GM23338 (cell line): ENCODE results near the gene TMIGD3. TPM values are rescaled to one million over a fixed set of nuclear protein-coding genes. Genes with fewer than 3 reads are reported as not detected.

Experiments used
- ATAC-seq: fragments of 200-7000 bp; cut with Tn5 transposase; 3 replicates; pipeline ENCODE4 v1.9.1; 2020
- DNase-seq: peaks from one replicate; pipeline ENCODE4 v3.0.0-alpha.2; 2015; ENCODE audit warnings: low spot score
- H2AFZ ChIP-seq: fragments of 200-600 bp; sonication (generic); 2 replicates; pipeline ENCODE4 v1.8.0; 2016; ENCODE audit warnings: antibody characterized with exemption, mild to moderate bottlenecking, moderate library complexity
- H3F3A ChIP-seq: fragments of 200-600 bp; sonication (generic); replicated peaks from 2 replicates; pipeline ENCODE4 v1.8.0; 2017; ENCODE audit warnings: antibody characterized with exemption, mixed run types, low read depth
- H3K27ac ChIP-seq: fragments of 200-600 bp; sonication (generic); 2 replicates; pipeline ENCODE4 v1.6.1; 2016; ENCODE audit warnings: low read depth
- H3K27me3 ChIP-seq: fragments of 200-600 bp; sonication (generic); 2 replicates; pipeline ENCODE4 v1.8.0; 2016; ENCODE audit warnings: mild to moderate bottlenecking, mixed run types, moderate library complexity; ENCODE audit not compliant: insufficient read depth
- H3K36me3 ChIP-seq: fragments of 200-600 bp; sonication (generic); 2 replicates; pipeline ENCODE4 v1.8.0; 2016; ENCODE audit warnings: mild to moderate bottlenecking; ENCODE audit not compliant: insufficient read depth
- H3K4me1 ChIP-seq: fragments of 200-600 bp; sonication (generic); 2 replicates; pipeline ENCODE4 v1.8.0; 2016; ENCODE audit warnings: mild to moderate bottlenecking, moderate library complexity; ENCODE audit not compliant: insufficient read depth
- H3K4me2 ChIP-seq: fragments of 200-600 bp; sonication (generic); 2 replicates; pipeline ENCODE4 v1.7.1; 2017; ENCODE audit warnings: mixed run types
- H3K4me3 ChIP-seq: fragments of 200-600 bp; sonication (generic); 2 replicates; pipeline ENCODE4 v1.6.1; 2016; ENCODE audit warnings: mixed run types
- H3K79me2 ChIP-seq: fragments of 200-600 bp; sonication (generic); replicated peaks from 2 replicates; pipeline ENCODE4 v1.8.0; 2017; ENCODE audit warnings: mild to moderate bottlenecking; ENCODE audit not compliant: insufficient read depth
- H3K9me2 ChIP-seq: fragments of 200-600 bp; sonication (generic); 2 replicates; pipeline ENCODE4 v1.8.0; 2017; ENCODE audit not compliant: insufficient read depth
- H4K20me1 ChIP-seq: fragments of 200-600 bp; sonication (generic); replicated peaks from 2 replicates; pipeline ENCODE4 v1.8.0; 2017; ENCODE audit warnings: mild to moderate bottlenecking; ENCODE audit not compliant: insufficient read depth
- H3K27ac Mint-ChIP-seq: 2 replicates; pipeline ENCODE4 v1.8.0; 2020; ENCODE audit warnings: inconsistent platforms, mild to moderate bottlenecking, moderate library complexity, mixed read lengths
- H3K27me3 Mint-ChIP-seq: 3 replicates; pipeline ENCODE4 v1.8.0; 2022; ENCODE audit warnings: low read depth, mild to moderate bottlenecking, moderate library complexity, mixed read lengths, inconsistent platforms; ENCODE audit not compliant: insufficient read depth, poor library complexity
- H3K36me3 Mint-ChIP-seq: 3 replicates; pipeline ENCODE4 v1.8.0; 2021; ENCODE audit warnings: low read depth, mild to moderate bottlenecking, inconsistent platforms, moderate library complexity, mixed read lengths
- H3K4me1 Mint-ChIP-seq: 3 replicates; pipeline ENCODE4 v1.8.0; 2020; ENCODE audit warnings: mild to moderate bottlenecking, inconsistent platforms, mixed read lengths
- H3K4me3 Mint-ChIP-seq: 3 replicates; pipeline ENCODE4 v1.8.0; 2021; ENCODE audit warnings: moderate library complexity, mild to moderate bottlenecking, inconsistent platforms, mixed read lengths
- H3K9me3 Mint-ChIP-seq: 3 replicates; pipeline ENCODE4 v1.8.0; 2020; ENCODE audit warnings: moderate library complexity, mild to moderate bottlenecking, inconsistent platforms, mixed read lengths
- EZH2 ChIP-seq: fragments of 200-600 bp; sonication (generic); IDR thresholded peaks from one replicate; pipeline ENCODE4 v1.8.0; 2017; ENCODE audit warnings: antibody characterized with exemption, mild to moderate bottlenecking, low read depth; ENCODE audit not compliant: unreplicated experiment
- JUNB ChIP-seq: IDR thresholded peaks from one replicate; pipeline ENCODE4 v1.6.1; 2016; ENCODE audit warnings: antibody characterized with exemption; ENCODE audit not compliant: unreplicated experiment
- NANOG ChIP-seq: IDR thresholded peaks from 2 replicates; pipeline ENCODE4 v1.6.1; 2016; ENCODE audit warnings: antibody characterized with exemption, borderline replicate concordance
- POLR2AphosphoS5 ChIP-seq: IDR thresholded peaks from 2 replicates; pipeline ENCODE4 v1.6.1; 2016; ENCODE audit warnings: antibody characterized with exemption, low read depth
- ZNF331 ChIP-seq: fragments of 250-450 bp; sonication (Bioruptor Pico); IDR thresholded peaks from 2 replicates; pipeline ENCODE4 v1.5.0; 2020; ENCODE audit warnings: low read depth, mild to moderate bottlenecking, moderate library complexity
- polyA plus RNA-seq: library from polyadenylated mRNA; unstranded; fragments of >200 nt; fragmentation: Nextera tagmentation; extraction: Ambion mirVana; gene quantifications from 2 replicates; pipeline ENCODE4 v1.2.1, GENCODE V29; 2016
- total RNA-seq: library from RNA; depleted of rRNA; stranded (reverse); fragments of >200 nt; shearing (Covaris generic); gene quantifications from 2 replicates; pipeline ENCODE4 v1.2.3, GENCODE V29; 2014
- TF ChIP-seq, protein P1 (sequence below): IDR thresholded peaks from one replicate; pipeline ENCODE4 v1.6.1; 2018; ENCODE audit warnings: antibody characterized with exemption; ENCODE audit not compliant: unreplicated experiment
- TF ChIP-seq, protein P2 (sequence below): IDR thresholded peaks from 2 replicates; pipeline ENCODE4 v1.6.1; 2016; ENCODE audit warnings: antibody characterized with exemption
- TF ChIP-seq, protein P3 (sequence below): fragments of 250-450 bp; sonication (Bioruptor Pico); IDR thresholded peaks from 2 replicates; pipeline ENCODE4 v1.5.0; 2020; ENCODE audit warnings: mild to moderate bottlenecking, moderate library complexity

Gene TMIGD3
- total and polyA plus RNA-seq, 2 experiments from 2014 or later, result not detected

DNA sequence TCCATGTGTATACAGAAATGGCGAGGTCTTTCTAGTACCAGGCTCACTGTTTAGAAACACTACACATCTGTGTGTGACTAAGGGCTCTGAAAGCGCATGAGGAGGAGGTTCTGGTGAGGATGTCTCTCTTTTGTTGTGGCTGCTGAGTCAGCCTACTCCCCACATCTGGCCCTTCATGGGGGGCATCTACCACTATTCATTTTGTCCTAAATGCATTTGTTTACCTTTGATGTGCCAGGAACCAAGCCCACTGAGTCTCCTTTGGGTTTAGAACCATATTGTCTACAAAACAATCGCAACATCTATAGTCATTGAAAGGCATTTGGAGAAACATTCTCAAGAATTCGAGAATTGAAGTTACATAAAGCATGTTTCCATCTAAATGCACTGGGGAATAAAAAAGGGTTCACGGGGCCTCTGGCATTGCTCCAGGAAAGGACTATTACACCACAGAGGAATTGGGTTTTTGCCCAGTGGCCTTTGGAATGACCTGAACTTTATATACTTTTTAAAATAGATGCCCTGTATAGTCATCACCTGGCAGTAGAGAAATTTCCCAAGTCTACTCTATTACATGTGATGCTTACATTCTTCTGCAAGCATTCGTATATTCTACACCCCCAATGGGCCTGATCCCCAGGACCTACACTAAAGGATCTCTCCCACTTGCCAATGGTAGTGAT lies 35.1 kb upstream of the TMIGD3 start:
- H3K27ac ChIP-seq, result no peak overlapping the region
- no peaks in the 10 kb centered on the region for H3K9me3 Mint-ChIP-seq

DNA sequence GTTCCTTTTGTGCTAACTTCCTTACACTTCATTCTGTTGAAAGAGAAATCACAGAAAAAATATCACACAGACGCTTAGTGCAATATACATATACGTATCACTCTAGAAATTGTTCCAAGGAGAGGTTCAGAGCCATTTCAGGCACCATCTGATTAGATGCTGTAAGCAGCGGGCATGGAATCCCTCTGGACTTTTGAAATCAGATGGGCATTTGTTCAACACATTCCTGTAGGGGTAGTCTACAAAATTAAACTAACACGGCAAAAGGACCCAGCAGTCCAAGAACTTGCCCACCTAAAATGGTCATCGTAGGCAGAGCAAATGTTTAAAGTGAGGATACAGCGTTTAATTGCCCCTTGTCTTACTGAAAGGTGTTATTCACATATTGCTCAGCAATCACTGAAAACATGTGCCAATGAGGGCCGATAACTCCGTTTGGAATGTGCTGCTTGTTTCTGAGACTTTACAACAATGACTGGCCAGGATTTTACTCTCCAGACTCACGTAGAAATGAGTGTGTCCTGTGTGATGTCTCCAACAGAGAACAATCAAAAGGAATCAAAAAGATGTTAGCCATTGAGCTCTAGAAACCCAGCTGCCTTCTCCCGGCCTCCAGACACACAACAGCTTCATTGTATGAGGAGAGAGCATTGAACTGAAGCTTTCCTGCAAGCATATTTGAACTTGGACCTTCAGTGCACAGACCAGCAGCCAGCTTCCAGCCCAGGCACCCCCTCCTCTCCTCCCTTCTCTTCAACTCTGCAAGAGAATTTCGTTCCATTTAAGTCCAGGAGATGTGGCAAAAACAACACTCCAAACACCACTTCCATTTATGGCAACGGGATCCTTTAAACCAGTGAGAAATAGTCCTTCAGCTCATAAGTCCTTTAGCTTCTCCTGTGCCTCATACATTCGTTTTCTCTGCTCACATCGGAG lies 32.1 kb upstream of the TMIGD3 start:
- H3K79me2 ChIP-seq, result no peaks in the 10 kb centered on the region
- Mint-ChIP-seq H3K27me3 (peaks cover 2% of the 10 kb centered on the region), H3K9me3 (peaks cover 7% of the 10 kb centered on the region), H3K27ac (no peak overlapping the region), H3K4me3 (no peak overlapping the region), H3K36me3 (peaks cover 7% of the 10 kb centered on the region), H3K4me1 (peaks cover 7% of the 10 kb centered on the region)
- no peaks in the 10 kb centered on the region for H3K27me3 ChIP-seq
- no peak overlapping the region for H3K4me2 ChIP-seq
- no peaks in the 10 kb centered on the region for H3F3A ChIP-seq
- H3K36me3 ChIP-seq, result no peaks in the 10 kb centered on the region
- peaks cover 17% of the 10 kb centered on the region for H3K9me2 ChIP-seq
- peaks cover 6% of the 10 kb centered on the region for H3K4me1 ChIP-seq
- no peak for DNase-seq
- H4K20me1 ChIP-seq, result no peaks in the 10 kb centered on the region
- H3K27ac ChIP-seq, result no peak overlapping the region
- H2AFZ ChIP-seq, result peak overlapping the region; percentile 87
- no peak overlapping the region for H3K4me3 ChIP-seq
- no peak for ATAC-seq
- TF ChIP-seq, protein P1, sequence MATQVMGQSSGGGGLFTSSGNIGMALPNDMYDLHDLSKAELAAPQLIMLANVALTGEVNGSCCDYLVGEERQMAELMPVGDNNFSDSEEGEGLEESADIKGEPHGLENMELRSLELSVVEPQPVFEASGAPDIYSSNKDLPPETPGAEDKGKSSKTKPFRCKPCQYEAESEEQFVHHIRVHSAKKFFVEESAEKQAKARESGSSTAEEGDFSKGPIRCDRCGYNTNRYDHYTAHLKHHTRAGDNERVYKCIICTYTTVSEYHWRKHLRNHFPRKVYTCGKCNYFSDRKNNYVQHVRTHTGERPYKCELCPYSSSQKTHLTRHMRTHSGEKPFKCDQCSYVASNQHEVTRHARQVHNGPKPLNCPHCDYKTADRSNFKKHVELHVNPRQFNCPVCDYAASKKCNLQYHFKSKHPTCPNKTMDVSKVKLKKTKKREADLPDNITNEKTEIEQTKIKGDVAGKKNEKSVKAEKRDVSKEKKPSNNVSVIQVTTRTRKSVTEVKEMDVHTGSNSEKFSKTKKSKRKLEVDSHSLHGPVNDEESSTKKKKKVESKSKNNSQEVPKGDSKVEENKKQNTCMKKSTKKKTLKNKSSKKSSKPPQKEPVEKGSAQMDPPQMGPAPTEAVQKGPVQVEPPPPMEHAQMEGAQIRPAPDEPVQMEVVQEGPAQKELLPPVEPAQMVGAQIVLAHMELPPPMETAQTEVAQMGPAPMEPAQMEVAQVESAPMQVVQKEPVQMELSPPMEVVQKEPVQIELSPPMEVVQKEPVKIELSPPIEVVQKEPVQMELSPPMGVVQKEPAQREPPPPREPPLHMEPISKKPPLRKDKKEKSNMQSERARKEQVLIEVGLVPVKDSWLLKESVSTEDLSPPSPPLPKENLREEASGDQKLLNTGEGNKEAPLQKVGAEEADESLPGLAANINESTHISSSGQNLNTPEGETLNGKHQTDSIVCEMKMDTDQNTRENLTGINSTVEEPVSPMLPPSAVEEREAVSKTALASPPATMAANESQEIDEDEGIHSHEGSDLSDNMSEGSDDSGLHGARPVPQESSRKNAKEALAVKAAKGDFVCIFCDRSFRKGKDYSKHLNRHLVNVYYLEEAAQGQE, result no peak
- TF ChIP-seq ZNF331 (CRISPR knock-in tag) (no peak), JUNB (no peak), POLR2AphosphoS5 (no peak), EZH2 (no peak)
- TF ChIP-seq, protein P2, sequence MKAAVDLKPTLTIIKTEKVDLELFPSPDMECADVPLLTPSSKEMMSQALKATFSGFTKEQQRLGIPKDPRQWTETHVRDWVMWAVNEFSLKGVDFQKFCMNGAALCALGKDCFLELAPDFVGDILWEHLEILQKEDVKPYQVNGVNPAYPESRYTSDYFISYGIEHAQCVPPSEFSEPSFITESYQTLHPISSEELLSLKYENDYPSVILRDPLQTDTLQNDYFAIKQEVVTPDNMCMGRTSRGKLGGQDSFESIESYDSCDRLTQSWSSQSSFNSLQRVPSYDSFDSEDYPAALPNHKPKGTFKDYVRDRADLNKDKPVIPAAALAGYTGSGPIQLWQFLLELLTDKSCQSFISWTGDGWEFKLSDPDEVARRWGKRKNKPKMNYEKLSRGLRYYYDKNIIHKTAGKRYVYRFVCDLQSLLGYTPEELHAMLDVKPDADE, result no peak
- TF ChIP-seq, protein P3, sequence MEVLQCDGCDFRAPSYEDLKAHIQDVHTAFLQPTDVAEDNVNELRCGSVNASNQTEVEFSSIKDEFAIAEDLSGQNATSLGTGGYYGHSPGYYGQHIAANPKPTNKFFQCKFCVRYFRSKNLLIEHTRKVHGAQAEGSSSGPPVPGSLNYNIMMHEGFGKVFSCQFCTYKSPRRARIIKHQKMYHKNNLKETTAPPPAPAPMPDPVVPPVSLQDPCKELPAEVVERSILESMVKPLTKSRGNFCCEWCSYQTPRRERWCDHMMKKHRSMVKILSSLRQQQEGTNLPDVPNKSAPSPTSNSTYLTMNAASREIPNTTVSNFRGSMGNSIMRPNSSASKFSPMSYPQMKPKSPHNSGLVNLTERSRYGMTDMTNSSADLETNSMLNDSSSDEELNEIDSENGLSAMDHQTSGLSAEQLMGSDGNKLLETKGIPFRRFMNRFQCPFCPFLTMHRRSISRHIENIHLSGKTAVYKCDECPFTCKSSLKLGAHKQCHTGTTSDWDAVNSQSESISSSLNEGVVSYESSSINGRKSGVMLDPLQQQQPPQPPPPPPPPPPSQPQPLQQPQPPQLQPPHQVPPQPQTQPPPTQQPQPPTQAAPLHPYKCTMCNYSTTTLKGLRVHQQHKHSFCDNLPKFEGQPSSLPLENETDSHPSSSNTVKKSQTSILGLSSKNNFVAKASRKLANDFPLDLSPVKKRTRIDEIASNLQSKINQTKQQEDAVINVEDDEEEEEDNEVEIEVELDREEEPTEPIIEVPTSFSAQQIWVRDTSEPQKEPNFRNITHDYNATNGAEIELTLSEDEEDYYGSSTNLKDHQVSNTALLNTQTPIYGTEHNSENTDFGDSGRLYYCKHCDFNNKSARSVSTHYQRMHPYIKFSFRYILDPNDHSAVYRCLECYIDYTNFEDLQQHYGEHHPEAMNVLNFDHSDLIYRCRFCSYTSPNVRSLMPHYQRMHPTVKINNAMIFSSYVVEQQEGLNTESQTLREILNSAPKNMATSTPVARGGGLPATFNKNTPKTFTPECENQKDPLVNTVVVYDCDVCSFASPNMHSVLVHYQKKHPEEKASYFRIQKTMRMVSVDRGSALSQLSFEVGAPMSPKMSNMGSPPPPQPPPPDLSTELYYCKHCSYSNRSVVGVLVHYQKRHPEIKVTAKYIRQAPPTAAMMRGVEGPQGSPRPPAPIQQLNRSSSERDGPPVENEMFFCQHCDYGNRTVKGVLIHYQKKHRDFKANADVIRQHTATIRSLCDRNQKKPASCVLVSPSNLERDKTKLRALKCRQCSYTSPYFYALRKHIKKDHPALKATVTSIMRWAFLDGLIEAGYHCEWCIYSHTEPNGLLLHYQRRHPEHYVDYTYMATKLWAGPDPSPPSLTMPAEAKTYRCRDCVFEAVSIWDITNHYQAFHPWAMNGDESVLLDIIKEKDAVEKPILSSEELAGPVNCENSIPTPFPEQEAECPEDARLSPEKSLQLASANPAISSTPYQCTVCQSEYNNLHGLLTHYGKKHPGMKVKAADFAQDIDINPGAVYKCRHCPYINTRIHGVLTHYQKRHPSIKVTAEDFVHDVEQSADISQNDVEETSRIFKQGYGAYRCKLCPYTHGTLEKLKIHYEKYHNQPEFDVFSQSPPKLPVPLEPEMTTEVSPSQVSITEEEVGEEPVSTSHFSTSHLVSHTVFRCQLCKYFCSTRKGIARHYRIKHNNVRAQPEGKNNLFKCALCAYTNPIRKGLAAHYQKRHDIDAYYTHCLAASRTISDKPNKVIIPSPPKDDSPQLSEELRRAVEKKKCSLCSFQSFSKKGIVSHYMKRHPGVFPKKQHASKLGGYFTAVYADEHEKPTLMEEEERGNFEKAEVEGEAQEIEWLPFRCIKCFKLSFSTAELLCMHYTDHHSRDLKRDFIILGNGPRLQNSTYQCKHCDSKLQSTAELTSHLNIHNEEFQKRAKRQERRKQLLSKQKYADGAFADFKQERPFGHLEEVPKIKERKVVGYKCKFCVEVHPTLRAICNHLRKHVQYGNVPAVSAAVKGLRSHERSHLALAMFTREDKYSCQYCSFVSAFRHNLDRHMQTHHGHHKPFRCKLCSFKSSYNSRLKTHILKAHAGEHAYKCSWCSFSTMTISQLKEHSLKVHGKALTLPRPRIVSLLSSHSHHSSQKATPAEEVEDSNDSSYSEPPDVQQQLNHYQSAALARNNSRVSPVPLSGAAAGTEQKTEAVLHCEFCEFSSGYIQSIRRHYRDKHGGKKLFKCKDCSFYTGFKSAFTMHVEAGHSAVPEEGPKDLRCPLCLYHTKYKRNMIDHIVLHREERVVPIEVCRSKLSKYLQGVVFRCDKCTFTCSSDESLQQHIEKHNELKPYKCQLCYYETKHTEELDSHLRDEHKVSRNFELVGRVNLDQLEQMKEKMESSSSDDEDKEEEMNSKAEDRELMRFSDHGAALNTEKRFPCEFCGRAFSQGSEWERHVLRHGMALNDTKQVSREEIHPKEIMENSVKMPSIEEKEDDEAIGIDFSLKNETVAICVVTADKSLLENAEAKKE, result no peak

More for the DNA sequence above, 35.1 kb upstream of the TMIGD3 start:
- DNase-seq (no peak), ATAC-seq (peak; percentile 46)
- H3K27me3 ChIP-seq, result no peaks in the 10 kb centered on the region
- TF ChIP-seq POLR2AphosphoS5 (no peak), NANOG (0 out of 2 replicates have a peak, but pooled peaks have one; percentile 9)
- H3K4me1 ChIP-seq, result peaks cover 10% of the 10 kb centered on the region
- no peak overlapping the region; the same call in 2 of the 3 replicates for H3K4me3 Mint-ChIP-seq
- H3K9me2 ChIP-seq, result peaks cover 18% of the 10 kb centered on the region
- no peaks in the 10 kb centered on the region for H3K36me3 ChIP-seq
- no peak overlapping the region for H3K27ac Mint-ChIP-seq
- peaks cover 20% of the 10 kb centered on the region for H3K4me1 Mint-ChIP-seq
- 0 out of 2 replicates have a peak overlapping the region, but pooled peaks have one; percentile 3 for H2AFZ ChIP-seq
- H4K20me1 ChIP-seq, result no peaks in the 10 kb centered on the region
- 0 out of 2 replicates have a peak overlapping the region, but pooled peaks have one; percentile 25 for H3K4me2 ChIP-seq
- H3K4me3 ChIP-seq, result no peak overlapping the region
- H3K27me3 Mint-ChIP-seq, result peaks cover 2% of the 10 kb centered on the region
- no peaks in the 10 kb centered on the region for H3F3A ChIP-seq
- H3K36me3 Mint-ChIP-seq, result no peaks in the 10 kb centered on the region; the same call in 2 of the 3 replicates
- H3K79me2 ChIP-seq, result no peaks in the 10 kb centered on the region
